IPS-11a (cell line): ENCODE data around the gene MTTP.

ENCODE experiments used
- H3K4me3 ChIP-seq: one replicate; pipeline ENCODE4 v1.5.1; 2013; ENCODE audit warnings: low read depth, low read length, control low read depth

The MTTP gene

GRCh38 chr4:99591757-99592156 is 17.1 kb downstream of the MTTP start:
- H3K4me3 ChIP-seq = no peak overlapping the region

- H3K4me3 ChIP-seq = no peak overlapping the region
Observed at GRCh38 chr4:99593781-99594641, 19.4 kb downstream of the MTTP start.

- H3K4me3 ChIP-seq = no peak overlapping the region
Observed at GRCh38 chr4:99594818-99595217, 20.2 kb downstream of the MTTP start.

- no peak overlapping the region for H3K4me3 ChIP-seq
Observed at GRCh38 chr4:99606716-99607115, 32.1 kb downstream of the MTTP start.

GRCh38 chr4:99608417-99608816 is 33.8 kb downstream of the MTTP start:
- no peak overlapping the region for H3K4me3 ChIP-seq

GRCh38 chr4:99610605-99611175 is 36.1 kb downstream of the MTTP start:
- no peak overlapping the region for H3K4me3 ChIP-seq

- H3K4me3 ChIP-seq = no peak overlapping the region
Observed at GRCh38 chr4:99612281-99612680, 37.7 kb downstream of the MTTP start.

- H3K4me3 ChIP-seq = no peak overlapping the region
Observed at GRCh38 chr4:99612704-99613103, 38.1 kb downstream of the MTTP start.

- no peak overlapping the region for H3K4me3 ChIP-seq
Observed at GRCh38 chr4:99614491-99614890, 39.9 kb downstream of the MTTP start.

GRCh38 chr4:99615170-99615820 is 40.7 kb downstream of the MTTP start:
- H3K4me3 ChIP-seq = no peak overlapping the region

GRCh38 chr4:99617374-99617773 is 42.8 kb downstream of the MTTP start:
- H3K4me3 ChIP-seq = no peak overlapping the region

GRCh38 chr4:99622341-99622740 is 47.7 kb downstream of the MTTP start:
- no peak overlapping the region for H3K4me3 ChIP-seq

GRCh38 chr4:99624141-99624719 is 49.6 kb downstream of the MTTP start:
- H3K4me3 ChIP-seq = no peak overlapping the region

- H3K4me3 ChIP-seq = no peak overlapping the region
Observed at GRCh38 chr4:99625369-99625768, 50.7 kb downstream of the MTTP start.

- no peak overlapping the region for H3K4me3 ChIP-seq
Observed at GRCh38 chr4:99628040-99628439, 53.4 kb downstream of the MTTP start.

- no peak overlapping the region for H3K4me3 ChIP-seq
Observed at GRCh38 chr4:99629962-99630554, 55.4 kb downstream of the MTTP start.

GRCh38 chr4:99630857-99631360 is 56.3 kb downstream of the MTTP start:
- no peak overlapping the region for H3K4me3 ChIP-seq

GRCh38 chr4:99633772-99634171 is 59.1 kb downstream of the MTTP start:
- no peak overlapping the region for H3K4me3 ChIP-seq

- H3K4me3 ChIP-seq = no peak overlapping the region
Observed at GRCh38 chr4:99634742-99635360, 60.2 kb downstream of the MTTP start.

GRCh38 chr4:99635601-99636000 is 61.0 kb downstream of the MTTP start:
- no peak overlapping the region for H3K4me3 ChIP-seq

- H3K4me3 ChIP-seq = no peak overlapping the region
Observed at GRCh38 chr4:99636422-99636821, 61.8 kb downstream of the MTTP start.
